IPS-18a (cell line): Measurements from ENCODE around the gene BAD.

Experiments used
- H3K27ac ChIP-seq: one replicate; pipeline ENCODE4 v1.5.1; 2013; ENCODE audit warnings: low read length
- H3K27me3 ChIP-seq: one replicate; pipeline ENCODE4 v1.6.1; 2013; ENCODE audit warnings: mild to moderate bottlenecking, low read length; ENCODE audit not compliant: control insufficient read depth, insufficient read depth
- H3K36me3 ChIP-seq: one replicate; pipeline ENCODE4 v1.6.1; 2013; ENCODE audit warnings: low read depth, low read length; ENCODE audit not compliant: control insufficient read depth
- H3K4me1 ChIP-seq: one replicate; pipeline ENCODE4 v1.6.1; 2013; ENCODE audit warnings: low read depth, low read length; ENCODE audit not compliant: control insufficient read depth
- H3K4me3 ChIP-seq: one replicate; pipeline ENCODE4 v1.5.1; 2013; ENCODE audit warnings: low read length
- H3K9ac ChIP-seq: one replicate; pipeline ENCODE4 v1.6.1; 2013; ENCODE audit warnings: mild to moderate bottlenecking, low read length, moderate library complexity
- H3K9me3 ChIP-seq: one replicate; pipeline ENCODE4 v1.6.1; 2013; ENCODE audit warnings: low read depth, low read length; ENCODE audit not compliant: control insufficient read depth

BAD gene

DNA sequence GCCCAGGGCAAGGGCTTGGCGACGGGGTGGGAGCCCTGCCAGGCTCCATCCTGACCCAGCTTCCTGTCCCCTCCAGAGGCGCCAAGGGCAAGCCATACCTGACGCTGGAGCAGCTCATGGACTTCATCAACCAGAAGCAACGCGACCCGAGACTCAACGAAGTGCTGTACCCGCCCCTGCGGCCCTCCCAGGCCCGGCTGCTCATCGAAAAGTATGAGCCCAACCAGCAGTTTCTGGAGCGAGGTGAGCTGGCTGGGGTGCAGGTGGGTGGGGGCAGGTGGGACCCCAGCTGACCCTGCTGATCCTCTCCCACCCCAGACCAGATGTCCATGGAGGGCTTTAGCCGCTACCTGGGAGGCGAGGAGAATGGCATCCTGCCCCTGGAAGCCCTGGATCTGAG lies 28.2 kb downstream of the BAD start:
- H3K4me1 ChIP-seq, result peaks cover 4% of the 10 kb centered on the region
- H3K9ac ChIP-seq, result no peak overlapping the region
- no peaks in the 10 kb centered on the region for H3K27me3 ChIP-seq
- H3K9me3 ChIP-seq, result no peaks in the 10 kb centered on the region
- no peak overlapping the region for H3K27ac ChIP-seq
- no peak overlapping the region for H3K4me3 ChIP-seq
- H3K36me3 ChIP-seq, result peaks cover 46% of the 10 kb centered on the region

DNA sequence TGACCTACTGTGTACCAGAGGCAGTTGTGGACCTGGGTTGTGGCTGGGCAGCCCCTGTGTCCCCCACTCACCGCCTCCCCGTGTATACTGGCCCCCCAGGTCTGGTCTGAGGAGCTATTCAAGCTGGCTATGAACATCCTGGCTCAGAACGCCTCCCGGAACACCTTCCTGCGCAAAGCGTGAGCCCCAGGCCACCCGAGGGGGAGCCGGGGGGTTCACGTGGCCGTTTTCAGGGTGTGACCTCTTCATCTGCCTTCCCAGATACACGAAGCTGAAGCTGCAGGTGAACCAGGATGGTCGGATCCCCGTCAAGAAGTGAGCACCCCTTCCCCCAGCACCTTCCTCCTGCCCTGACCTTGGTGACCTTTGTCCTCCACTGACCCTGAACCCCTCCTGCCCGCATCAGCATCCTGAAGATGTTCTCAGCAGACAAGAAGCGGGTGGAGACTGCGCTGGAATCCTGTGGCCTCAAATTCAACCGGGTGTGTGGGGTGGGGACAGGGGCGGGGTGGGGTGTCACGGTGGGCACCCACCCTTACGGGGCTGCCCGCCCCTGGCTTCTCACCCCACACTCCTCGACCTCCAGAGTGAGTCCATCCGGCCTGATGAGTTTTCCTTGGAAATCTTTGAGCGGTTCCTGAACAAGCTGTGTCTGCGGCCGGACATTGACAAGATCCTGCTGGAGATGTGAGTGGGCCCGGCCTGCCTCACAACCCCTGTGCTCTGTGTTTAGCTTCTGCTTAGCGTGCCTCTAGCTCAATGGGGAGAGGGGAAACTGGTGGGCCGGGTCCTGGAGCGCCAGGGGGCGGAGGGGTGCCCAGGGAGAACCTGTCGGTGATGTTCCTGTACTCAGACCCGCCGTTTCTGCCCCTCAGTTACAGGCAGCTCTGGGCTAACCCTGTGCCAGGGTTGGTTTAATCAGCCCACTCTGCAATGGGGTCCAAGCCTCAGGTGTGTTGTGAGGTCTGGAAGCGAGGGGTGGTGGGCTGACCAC lies 29.0 kb downstream of the BAD start:
- no peak overlapping the region for H3K9ac ChIP-seq
- no peak overlapping the region for H3K4me3 ChIP-seq
- H3K4me1 ChIP-seq, result peaks cover 7% of the 10 kb centered on the region
- H3K36me3 ChIP-seq, result peaks cover 42% of the 10 kb centered on the region
- H3K9me3 ChIP-seq, result no peaks in the 10 kb centered on the region
- H3K27me3 ChIP-seq, result no peaks in the 10 kb centered on the region
- no peak overlapping the region for H3K27ac ChIP-seq

DNA sequence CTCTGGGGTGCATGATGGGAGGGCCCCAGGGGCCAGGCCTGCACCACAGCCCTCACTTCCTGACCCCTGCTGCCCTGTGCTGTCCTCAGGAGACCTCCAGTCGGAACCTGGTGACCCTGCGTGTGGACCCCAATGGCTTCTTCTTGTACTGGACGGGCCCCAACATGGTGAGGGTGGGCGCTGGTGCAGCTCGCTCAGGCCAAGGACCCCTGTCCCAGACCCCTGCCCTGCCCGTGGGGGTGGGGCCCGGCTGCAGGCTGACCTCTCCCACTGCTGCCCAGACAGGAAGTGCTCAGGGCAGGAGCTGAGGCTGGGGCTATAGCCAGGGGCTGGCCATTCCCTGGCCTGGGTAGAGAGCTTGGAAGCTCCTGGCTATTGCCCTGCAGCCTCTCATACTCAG lies 30.1 kb downstream of the BAD start:
- Histone ChIP-seq H3K27ac (no peak overlapping the region), H3K4me1 (peaks cover 17% of the 10 kb centered on the region), H3K4me3 (no peak overlapping the region), H3K36me3 (peaks cover 32% of the 10 kb centered on the region), H3K9ac (no peak overlapping the region), H3K9me3 (no peaks in the 10 kb centered on the region), H3K27me3 (no peaks in the 10 kb centered on the region)

DNA sequence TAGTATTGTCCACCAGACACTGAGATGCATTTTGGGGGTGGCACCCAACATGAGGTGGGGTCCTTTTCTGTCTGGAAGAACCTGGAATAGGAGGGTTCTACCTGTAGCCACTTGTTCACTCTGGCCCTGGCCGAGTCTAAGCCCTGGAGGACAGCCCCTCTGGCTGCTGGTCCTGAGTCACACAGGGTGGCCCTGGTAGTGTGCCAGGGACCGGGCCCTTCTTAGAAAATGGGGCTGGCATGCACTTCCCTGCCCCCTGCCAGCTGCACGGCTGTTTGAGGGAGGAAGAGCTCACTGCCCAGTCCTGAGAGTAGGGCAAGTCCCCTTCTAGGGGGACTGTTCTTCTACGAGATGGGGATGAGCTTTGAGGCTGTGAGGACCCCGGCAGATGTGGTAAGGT lies 31.0 kb downstream of the BAD start:
- Histone ChIP-seq H3K9ac (no peak overlapping the region), H3K27me3 (no peaks in the 10 kb centered on the region), H3K36me3 (peaks cover 28% of the 10 kb centered on the region), H3K4me3 (no peak overlapping the region), H3K9me3 (no peaks in the 10 kb centered on the region), H3K4me1 (peaks cover 26% of the 10 kb centered on the region), H3K27ac (no peak overlapping the region)

DNA sequence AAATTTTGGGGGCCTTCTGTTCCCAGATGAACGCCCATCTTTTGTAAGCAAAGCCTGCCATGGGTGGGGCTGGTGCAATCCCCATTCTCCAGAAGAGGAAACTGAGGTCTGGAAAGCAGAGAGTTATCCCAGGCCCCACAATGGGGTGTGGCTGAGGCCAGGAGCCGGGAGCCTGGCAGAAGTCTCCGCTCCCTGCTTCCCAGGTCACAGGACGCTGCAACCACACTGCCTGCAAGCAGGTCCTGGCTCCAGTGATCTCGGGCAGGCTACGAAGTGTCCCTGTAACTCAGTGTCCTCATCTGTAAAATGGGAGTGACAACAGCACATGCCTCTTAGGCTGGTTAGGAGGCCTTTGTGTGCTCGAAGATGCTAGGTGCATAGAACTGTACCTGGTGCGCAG lies 31.4 kb downstream of the BAD start:
- Histone ChIP-seq H3K9me3 (no peaks in the 10 kb centered on the region), H3K9ac (peak overlapping the region; percentile 68), H3K27ac (no peak overlapping the region), H3K27me3 (no peaks in the 10 kb centered on the region), H3K4me3 (peak overlapping the region; percentile 82), H3K36me3 (peaks cover 25% of the 10 kb centered on the region), H3K4me1 (peaks cover 30% of the 10 kb centered on the region)

DNA sequence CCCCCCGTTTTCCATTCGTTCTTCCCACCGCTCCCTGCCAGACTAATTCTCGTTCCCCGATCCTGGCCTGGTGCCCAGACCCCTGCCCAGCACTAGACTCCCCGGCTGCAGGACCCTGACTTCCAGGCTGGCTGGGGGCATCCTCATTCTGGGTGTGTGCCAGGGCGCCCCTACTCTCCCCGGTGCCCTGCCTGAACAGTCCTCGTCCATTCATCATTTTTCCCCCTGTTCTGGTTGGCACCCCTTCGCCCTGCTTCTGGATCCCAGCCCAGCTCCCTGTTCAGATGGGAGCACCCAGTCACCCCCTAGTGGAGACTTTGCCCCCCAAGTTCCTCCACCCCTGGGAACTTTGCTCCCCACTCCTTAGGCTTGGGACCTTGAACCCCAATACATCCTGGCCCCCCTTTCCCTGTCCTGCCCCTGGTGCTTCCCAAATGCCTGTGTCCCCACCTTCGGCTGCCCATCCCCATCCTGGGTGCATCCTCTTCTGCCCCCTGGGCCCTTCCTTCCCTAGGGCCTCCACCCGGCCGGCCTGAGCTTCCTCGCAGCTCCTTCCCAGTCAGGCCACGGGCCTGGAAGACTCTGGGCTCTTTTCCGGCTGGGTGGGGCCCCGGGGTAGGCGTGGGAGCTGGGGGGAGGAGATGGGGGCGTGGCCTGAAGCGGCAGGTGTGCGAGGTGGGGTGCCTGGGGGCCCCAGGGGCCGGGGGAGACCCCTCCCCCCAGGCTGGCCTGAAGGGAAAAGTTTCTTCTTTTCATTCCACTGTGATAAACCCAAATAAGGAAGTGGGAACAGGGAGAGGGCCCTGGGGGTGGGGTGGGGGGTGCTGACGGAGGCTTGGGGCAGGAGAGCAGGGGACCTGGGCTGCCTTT lies 32.2 kb downstream of the BAD start:
- Histone ChIP-seq H3K9ac (peak overlapping the region; percentile 68), H3K4me3 (peak overlapping the region; percentile 82), H3K27me3 (no peaks in the 10 kb centered on the region), H3K9me3 (no peaks in the 10 kb centered on the region), H3K4me1 (peaks cover 36% of the 10 kb centered on the region), H3K36me3 (peaks cover 22% of the 10 kb centered on the region), H3K27ac (no peak overlapping the region)

DNA sequence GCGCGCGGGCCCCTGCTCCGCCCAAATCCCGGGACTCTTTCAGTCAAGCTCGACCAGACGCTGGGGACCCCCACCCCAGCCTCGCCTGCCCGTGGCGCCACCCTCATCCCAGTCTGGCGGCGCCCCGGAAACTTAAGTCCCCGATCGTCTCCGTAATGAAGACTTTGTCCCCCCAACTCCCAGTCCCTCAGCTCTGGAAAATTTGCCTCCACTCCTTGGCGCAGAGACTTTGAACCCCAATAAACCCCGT lies 32.8 kb downstream of the BAD start:
- no peaks in the 10 kb centered on the region for H3K9me3 ChIP-seq
- H3K4me1 ChIP-seq, result peaks cover 36% of the 10 kb centered on the region
- H3K27me3 ChIP-seq, result no peaks in the 10 kb centered on the region
- peak overlapping the region; percentile 68 for H3K9ac ChIP-seq
- peaks cover 22% of the 10 kb centered on the region for H3K36me3 ChIP-seq
- H3K4me3 ChIP-seq, result peak overlapping the region; percentile 82
- no peak overlapping the region for H3K27ac ChIP-seq

DNA sequence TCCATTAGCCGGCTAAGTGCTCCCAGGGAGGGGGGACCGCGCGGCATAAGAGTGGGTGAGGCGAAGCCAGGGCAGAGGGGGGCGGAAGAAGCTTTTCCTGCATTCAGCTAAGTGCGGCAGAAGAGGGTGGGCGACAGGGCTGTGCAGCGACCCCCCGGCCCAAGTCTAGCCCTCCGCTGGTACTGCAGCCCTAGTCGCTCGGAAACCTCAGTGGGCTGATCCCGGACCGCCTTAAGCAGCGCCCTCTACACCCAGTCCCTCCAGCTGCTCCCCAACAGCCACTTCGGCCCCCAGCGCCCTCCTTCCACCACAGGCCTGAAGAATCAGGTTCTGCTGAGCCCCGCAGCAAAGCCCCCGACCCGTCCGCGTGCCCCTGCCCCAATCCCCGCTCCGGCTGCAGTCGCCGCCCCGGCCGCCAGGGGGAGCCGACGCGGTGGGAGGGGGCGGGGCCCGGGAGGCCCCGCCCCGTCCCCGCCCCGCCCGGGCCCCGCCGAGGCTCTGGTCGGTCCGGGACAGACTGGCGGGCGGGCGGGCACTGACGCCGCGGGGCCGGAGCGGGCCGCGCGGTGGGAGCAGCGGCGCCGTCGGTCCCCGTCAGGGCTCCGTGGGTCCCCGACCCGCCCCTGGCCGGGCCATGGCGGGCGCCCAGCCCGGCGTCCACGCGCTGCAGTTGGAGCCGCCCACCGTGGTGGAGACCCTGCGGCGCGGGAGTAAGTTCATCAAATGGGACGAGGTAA lies 33.3 kb downstream of the BAD start, which contains the start of gene PLCB3:
Gene PLCB3 (plus strand): TSS at position 515 of the 737 bp plus-strand sequence. CDS start 120 bp downstream, at position 635.
- Histone ChIP-seq H3K4me3 (peak within 1 kb of the TSS; percentile 94), H3K4me1 (peaks cover 36% of the 10 kb centered on the region), H3K9me3 (no peaks in the 10 kb centered on the region), H3K9ac (peak within 1 kb of the TSS; percentile 68), H3K27ac (peak within 1 kb of the TSS; percentile 16), H3K27me3 (no peaks in the 10 kb centered on the region), H3K36me3 (peaks cover 17% of the 10 kb centered on the region)

DNA sequence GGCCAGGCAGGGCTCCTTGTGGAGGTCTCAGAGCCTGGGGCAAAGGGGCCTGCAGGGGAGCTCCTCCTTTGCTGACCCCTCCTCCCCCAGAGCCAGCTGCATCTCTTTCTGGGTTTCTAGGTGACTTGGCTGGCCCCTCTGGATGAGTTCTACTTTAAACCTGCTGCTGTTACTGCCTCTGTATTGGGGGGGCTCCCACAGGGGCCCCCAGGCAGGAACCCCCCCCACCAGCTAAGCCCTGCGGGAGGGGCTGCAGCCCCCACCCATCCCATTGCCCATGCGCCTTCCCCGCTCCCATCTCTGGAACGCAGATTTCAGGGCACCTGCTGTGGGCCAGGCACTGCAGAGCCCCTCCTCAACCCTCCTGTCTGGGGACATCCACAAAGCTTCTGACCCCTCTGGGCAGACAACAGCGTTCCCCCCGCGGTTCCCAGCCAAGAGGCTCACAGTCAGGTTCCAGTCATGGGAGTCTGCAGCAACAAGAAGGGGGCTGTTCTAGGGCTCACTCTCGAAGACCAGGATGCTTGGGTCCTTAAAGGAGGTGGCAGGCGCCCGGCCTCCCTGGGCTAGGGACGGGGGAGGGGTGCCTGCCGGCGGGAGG lies 34.0 kb downstream of the BAD start:
- H3K36me3 ChIP-seq, result peaks cover 10% of the 10 kb centered on the region
- H3K9ac ChIP-seq, result peak overlapping the region; percentile 50
- no peaks in the 10 kb centered on the region for H3K9me3 ChIP-seq
- peak overlapping the region; percentile 94 for H3K4me3 ChIP-seq
- no peaks in the 10 kb centered on the region for H3K27me3 ChIP-seq
- peak overlapping the region; percentile 16 for H3K27ac ChIP-seq
- H3K4me1 ChIP-seq, result peaks cover 36% of the 10 kb centered on the region

DNA sequence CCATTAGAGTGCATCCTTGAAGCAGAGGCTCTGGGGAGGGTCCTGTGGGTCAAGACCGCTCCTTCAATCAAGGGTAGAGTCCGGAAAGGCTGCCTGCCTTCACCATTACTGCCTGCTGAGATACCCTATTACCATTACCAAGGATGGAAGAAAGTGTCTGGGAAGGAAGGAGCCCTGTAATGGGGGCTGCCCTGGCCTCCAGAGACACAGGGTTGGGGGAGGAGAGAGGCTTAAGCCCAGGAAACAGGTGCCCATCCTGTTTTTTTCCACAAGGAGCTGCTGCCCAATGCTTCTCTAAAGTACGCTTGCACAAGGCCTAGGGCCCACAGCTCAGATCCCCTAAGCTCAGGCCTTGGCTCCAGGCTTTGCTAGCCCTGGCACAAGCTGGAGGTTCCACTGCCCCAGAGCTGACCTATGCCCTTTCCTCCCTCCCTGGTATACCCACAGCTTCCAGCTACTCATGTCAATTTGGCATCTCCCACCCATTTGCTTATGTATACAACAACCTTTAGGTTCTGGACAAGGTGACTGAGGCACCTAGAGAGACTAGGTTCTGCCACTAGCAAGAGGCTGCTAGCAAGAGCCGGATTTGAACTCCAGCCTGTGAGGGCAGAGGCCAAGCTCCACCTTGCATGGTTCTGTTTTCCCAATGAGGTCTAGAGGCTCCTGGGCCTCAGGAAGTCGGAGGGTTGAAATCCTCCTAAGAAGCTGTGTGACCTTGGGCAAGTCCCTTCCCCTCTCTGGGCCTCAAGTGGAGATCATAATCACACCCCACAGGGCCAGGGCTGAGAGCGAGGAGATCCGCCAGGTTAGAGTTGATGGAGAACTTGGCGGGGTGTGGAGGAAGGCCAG lies 34.7 kb downstream of the BAD start:
- H3K27ac ChIP-seq, result peak overlapping the region; percentile 82
- no peaks in the 10 kb centered on the region for H3K27me3 ChIP-seq
- H3K4me1 ChIP-seq, result peaks cover 36% of the 10 kb centered on the region
- no peaks in the 10 kb centered on the region for H3K9me3 ChIP-seq
- H3K9ac ChIP-seq, result peak overlapping the region; percentile 50
- H3K4me3 ChIP-seq, result peak overlapping the region; percentile 94
- H3K36me3 ChIP-seq, result peaks cover 3% of the 10 kb centered on the region
